ENCODE results near the gene VPS26C.

DNA sequence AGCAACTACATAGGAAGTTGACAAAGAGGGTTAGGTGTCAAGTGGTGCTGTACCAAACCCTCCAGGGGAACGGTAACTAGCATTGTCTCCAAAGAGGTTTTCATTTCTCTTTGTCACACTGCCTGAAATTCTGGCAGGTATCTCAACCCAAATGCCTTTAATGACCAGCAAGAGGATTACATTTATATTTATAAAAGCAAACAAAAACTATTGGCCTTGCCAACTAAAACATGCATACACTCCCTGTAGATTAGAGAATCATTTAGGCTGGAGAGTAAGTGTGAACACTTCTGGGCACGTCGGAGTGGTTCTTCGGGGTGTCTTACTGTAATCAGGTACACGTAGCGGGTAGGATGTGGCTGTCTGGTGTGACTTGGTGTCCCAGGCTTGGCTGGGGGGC lies 84.9 kb downstream of the VPS26C start:
- TF ChIP-seq TAF1 (IDR thresholded peaks at IDR 0.05; ENCODE audit: borderline replicate concordance, insufficient read depth, low read length) (no peak), SIN3A (IDR thresholded peaks at IDR 0.05; ENCODE audit: borderline replicate concordance, insufficient read depth, low read length) (no peak), POLR2AphosphoS5 (IDR thresholded peaks at IDR 0.05; ENCODE audit: low read depth, low read length) (no peak)

All from PFSK-1 (cell line).